ENCODE results near the gene SFXN5.

The SFXN5 gene

DNA sequence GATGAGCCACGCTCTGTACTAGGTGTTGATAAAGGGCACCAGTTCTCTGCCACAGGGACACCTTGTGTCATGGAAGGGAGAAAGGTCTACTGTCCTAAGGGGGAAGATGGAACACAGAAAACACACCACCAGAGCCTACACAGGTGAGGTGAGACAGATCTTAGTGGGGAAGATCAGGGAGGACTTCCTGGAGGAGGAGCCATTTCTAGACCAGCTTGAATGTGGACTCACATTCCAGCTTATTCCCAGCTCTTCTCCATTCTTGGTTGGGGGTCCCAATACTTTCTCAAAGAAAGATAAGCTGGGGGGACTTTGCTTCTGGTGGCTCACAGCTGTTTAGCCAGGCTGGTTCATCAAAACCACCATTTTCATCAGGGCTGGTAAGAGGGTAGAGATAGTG lies 118.0 kb downstream of the SFXN5 start:
- DNase-seq = no peak

DNA sequence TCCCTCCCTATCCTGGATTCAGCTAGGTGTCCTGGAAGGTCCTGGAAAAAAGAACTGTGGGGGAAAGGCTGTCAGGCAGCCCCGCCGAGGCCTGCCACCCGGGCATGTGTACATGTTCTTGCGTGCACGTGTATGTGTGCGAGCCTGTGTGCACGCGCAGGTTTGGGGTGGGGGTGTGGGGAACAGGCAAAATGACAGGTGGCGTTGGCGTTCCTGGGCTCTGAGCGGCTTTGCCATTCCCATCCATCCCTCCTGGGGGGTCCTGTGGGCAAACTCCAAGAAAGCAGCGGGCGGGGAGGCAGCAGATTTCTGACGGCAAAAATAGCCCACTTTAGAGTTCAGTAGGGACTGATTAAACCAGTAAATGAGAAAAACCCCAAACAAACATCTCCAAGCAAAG lies 118.6 kb downstream of the SFXN5 start:
- DNase-seq = no peak

GRCh38 chr2:72952110-72952823 lies 119.2 kb downstream of the SFXN5 start:
- no peak for DNase-seq

DNA sequence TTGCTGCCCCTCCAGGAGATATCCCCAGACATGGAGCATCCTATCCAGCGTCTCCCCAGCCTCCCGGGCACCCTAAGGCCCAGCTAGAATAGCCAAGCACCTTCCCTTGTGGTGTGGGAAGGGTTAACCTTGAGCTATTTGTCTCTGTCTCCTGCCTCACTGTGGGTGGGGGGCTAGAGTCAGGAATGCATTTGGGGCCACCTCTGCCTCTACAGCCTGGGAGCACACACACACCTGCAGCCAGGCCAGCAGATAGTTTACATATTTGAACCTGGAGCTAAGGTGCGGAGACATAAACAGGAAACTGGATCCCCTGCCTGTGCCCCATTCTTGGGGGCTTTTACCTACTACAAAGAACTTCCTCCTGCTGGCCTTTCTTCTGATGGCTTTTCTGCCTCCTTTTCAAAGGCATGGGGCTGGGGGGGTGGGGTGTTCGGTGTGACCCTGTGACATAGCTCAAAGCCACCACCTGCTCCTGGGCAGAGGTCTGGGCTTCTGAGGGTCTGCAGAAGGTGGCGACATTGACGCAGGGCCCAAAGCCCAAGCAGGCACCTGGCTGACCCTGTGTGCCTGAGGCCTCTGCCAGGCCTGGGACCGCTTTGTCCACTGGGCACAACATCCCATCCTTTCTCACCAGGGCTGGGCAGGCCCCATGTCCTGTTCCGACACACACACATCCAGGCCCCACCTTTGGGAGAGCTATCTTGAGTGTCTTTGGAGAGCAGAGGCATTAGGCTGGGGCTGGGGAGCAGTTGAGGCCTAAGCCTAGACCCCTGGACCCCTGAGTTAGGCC lies 120.0 kb downstream of the SFXN5 start:
- DNase-seq = no peak

DNA sequence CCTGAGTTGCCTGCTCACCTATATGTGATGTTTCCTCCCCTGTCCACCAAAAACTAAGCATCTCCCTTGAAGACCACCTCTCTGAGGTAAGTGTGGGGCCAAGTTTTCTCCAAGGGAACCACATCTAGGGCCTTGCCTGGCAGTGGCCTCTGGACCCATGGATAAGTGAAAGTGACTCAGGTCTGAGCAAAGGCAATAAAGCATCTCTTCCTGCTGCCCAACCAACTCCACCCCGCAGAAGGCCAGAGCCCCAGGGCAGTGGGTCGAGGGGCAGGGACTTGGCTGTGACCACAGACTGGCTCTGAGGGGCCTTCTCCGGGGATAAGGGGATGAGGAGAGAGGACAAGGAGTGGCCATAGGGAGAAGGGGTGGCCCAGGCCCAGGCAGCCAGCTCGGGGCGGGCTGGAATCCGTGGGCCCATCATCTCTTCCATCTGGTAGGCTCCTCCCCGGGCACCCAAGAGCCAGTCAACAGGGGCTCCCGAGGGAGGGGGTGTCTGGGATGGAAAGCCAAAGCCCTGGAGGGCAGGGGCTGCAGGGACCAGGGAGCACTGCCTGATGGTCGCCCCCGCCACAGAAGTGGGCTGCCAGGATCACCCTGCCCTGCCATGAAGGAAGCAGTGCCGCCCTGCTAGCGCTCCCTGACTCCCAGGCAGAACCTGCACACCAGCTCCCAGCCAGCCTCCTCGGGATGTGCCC lies 120.8 kb downstream of the SFXN5 start:
- no peak for DNase-seq

GRCh38 chr2:72949642-72950041 lies 121.9 kb downstream of the SFXN5 start:
- DNase-seq = no peak

DNA sequence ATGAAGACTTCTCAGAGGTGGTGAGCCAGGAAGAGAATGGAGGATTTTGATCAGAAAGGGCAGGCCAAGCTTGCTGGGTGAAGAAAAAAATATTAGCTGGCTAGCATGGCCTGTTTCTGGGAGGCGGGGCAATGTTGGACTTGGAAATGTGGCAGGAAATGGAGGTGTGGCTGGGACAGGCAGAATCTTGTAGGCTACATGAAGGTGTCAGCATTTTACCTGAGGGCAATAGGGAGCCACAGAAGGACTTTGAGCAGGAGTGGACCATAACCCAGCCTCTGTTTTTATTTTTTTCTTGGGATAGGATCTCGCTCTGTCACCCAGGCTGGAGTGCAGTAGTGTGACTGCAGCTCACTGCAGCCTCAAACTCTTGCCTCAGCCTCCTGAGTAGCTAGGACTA lies 122.5 kb downstream of the SFXN5 start:
- DNase-seq = no peak

DNA sequence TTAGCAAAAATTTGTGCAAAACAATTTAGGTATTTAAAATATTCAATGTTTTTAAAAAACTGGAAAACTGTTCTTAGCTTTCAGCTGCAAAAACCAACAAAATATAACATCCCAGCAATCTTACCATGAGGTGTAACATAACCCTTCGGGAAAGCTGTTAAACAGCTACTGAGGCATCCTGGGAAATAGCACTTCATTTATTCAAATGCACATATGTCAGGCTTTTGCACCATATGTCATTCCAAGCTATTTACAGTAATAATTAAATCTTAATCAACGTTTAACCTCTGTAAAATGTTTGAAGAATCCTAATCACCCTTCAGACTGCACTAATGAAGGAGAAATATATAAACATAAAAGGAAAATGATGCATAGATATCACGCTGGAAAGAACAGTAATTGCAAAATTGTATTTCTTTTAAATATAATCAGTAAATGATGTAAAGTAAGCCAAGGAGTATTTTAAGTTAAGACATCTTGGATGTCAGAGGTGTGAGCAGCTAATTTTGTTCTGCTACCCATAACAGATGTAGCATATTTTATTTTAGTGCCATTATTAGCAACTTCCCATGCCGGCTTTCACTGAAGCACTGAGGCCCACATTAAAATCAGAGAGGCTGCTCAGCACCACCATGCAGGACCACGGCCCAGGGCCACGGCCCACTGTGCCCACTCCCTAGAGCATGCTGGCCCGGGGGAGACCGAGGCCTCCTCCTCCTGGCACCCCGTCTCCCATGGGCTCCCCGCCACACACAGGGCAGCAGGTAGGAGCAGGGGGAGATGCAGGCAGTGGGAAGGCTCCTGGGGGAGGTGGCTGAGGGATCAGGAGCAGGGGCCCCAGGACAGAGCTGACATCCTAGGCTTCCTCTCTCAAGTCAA lies 123.3 kb downstream of the SFXN5 start:
- no peak for DNase-seq

GRCh38 chr2:72946466-72946865 lies 125.0 kb downstream of the SFXN5 start:
- DNase-seq = no peak

DNA sequence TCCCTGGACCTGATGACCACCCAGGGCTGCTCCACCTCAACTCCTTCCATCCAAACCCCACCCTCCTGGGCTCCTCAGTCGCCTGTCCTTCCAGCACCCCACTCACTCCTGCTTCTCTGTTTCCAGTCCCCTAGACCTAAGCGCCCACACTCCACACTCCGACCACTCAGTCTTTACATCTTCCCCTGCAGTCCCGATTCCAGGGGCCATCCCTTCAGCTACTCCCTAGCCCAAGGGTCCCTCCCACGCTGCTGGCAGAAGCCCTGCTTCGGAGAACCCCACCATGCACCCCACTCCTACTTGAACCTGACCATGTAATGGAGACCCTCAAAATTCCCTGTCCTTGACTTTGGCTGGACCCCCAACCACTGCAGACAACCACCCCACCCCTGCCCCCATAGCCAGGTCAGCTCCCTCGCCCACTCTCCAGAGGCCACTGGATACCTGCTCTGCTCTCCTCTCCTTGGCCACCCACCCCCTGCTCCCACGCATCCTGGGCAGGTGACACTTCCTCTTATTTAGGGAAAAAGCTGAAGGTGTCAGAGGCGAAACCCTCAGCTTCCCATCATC lies 126.0 kb downstream of the SFXN5 start:
- no peak for DNase-seq

GRCh38 chr2:72944804-72945449 lies 126.6 kb downstream of the SFXN5 start:
- DNase-seq = no peak

DNA sequence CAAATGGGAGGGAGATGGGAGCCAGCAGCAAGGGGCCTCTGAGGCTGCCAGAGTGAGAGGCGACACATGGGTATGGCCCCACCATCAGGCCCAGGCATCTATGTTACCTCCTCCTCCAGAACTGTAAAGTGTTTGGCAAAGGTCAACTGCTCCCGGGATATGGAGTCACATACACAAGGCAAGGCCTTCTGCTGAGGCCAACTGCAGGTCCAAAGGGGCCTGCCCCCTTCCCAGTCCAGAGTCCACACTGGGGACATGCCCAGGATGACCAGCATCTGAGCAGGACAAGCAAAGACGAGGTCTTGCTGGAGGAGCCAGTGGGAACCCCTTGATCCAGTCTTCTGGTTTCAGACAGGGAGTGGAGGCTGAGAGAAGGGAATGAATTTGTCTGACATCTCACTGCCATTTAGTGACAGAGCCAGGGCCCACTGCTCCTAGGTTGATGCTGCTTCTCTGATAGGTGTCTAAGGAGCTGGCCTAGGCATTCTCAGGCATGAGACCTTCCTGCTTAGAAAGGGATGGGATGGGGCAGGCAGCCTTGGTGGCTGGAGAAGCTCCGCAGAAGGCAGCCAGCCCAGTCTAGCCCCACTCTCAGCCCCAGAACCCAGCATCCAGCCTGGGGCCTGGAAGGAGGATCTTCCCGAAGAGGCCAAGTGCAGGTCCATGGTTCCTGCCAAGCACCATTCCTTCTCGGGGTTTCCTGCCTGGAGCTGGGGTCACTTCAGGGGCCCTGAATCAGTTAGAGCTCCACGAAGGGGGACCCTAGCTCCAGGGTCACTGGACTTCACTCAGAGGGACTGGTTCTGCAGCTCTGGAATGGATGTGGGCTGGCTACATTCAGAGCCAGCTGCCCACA lies 127.7 kb downstream of the SFXN5 start:
- DNase-seq = no peak

DNA sequence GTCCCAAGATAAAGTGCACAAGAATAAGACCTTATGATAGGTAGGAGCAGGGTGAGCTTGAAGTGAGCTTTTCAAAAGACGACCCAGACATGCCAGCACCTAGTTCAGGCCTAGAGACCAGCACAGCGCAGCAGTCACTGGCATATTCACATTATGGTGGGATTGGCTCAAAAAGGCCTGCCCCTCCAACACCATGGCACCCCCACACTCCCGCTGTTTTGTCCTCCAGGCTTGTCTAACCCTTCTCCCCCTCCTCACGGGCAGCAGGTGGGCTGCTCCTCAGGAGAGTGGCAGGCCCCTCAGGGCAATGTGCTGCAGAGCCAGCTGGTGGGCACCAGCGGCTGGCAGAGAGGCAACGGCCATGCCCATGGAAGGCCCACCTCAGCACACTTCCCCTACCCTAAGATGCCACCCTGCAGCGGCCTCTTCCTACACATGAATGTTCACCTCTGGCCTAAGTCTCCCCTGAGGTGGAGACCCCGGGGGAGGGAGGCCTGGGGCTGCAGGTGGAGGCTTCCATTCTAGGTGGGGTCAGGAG lies 128.6 kb downstream of the SFXN5 start:
- no peak for DNase-seq

DNA sequence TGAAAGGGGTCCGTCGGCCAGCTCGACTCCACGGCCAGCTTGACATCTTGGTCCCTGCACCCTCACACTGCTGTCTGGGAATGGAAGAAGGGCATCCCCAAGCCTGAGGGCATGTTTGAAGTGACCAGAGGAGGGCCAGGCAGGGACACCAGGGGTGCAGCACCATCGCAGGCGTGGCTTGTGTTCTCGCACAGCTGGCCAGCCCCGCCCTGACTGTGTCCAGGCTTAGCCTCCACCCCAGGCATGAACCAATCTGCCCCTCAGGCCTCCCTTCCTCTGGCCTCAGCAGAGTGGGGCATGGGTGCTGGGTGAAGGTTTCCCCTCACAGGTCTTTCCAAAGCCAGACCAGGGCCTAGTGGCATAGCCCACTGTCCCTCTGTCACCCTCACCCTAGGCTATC lies 129.2 kb downstream of the SFXN5 start:
- no peak for DNase-seq

DNA sequence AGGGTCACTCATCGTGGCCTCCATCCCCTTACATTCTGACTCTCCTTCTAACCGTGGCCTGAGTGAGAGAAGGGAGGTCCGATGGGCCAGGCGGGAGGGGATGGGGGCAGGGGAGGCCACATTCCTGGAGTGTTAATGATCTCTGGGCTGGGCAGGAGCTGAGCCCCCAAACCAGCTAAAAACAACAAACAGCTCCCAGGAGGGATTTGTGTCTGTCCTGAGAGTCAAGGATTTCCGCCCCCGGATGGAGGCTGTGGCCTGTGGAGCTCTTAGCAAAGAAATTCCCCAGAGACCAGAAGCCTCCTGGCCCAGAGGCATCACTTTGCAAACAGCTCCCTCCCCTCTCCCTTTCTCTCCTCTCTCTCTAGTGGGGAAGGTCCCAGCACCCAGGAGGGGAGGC lies 130.7 kb downstream of the SFXN5 start:
- no peak for DNase-seq

GRCh38 chr2:72940361-72940760 lies 131.2 kb downstream of the SFXN5 start:
- no peak for DNase-seq

- DNase-seq = no peak
Observed at GRCh38 chr2:72938455-72938854, 133.1 kb downstream of the SFXN5 start.

DNA sequence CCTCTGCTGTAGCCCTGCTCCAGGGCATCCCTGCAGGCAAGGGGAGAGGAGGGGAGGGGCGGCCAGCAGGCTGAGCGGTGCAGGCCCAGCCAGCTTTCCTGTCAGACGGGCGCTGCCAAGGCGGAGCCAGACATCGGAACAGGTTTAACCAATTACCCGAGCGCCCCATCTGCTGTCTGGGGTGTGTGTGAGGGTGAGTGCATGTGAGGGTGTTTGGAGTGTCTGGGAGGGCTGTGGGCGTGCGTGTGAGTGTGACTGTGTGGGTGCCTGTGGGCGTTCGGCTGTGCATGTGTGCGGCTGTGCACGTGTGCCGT lies 134.2 kb downstream of the SFXN5 start:
- DNase-seq = no peak

DNA sequence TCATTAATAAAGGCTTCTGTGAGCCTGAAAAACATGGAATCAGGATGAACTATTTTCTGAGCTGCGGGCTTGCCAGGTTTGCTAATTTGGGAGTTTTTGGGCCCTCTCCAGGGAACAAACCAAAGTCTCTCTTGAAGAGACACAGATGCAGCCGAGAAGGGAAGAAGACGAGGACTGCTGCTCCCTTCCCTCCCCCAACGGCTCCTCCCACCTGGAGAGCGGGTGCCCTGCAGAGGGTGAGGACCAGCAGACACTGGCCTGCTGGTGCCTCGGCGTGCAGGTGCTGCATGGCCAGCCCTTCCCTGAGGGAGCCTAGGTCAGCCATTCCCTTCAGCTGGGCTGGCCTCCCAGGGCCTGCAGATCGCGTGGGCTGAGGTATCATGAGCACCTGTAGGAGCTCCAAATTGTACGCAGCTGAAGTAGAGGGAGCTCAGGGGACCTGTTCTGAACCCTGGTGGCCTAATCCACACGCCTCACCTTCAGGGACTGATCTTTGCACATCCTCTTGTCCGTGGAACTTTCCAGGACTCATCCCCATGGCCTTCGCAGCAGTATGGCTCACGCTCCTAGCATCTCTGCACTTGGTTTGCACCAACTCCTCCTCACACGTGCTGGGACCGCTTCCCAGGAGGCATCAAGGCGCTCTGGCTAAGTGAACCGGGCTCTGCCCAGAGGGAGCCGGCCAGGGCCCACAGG lies 134.7 kb downstream of the SFXN5 start:
- no peak for DNase-seq

GRCh38 chr2:72935611-72935957 lies 135.9 kb downstream of the SFXN5 start:
- no peak for DNase-seq
